Measurements from ENCODE around the gene ARHGAP28.

ARHGAP28 gene

DNA sequence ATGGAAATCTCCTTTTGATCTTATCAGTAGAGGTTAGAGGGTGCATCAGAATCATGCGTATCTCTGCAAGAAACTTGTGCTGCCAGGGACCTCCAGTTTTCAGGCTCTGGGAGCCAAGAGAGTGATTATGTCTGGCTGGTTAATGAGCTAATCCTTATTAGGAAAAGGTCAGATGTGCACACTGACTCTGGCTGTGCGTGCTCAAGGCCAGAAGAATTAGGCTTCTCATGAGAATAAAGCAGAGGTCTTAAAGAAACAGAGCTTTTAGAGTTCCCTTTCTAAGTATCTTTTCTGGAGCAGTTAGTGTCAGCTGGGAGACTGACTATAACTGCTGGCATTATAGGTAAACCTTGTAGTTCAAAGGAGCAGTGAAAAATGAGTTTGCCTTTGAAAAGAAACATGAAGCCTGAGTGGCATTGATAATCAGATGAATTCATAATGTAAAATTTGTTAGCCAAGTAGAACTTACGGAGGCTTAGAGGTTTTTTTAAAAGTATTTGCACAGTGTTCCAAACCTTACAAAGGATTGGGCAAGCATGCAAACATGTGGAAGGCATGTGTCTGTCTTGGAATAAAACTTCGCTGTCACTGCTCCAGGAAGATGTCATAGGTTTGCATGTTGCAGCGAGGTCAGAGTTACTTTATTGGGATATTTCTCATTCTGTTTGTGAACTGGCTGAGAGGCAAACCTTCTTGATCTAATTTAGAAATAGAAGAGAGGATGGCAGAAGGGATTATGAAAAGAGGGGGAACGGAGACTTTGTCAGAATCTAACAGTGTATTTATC is 151.7 kb downstream of the ARHGAP28 start:
- DNase-seq (ENCODE audit: extremely low read depth, insufficient read length) = no peak
- H3K4me3 ChIP-seq (replicated peaks; ENCODE audit: low read depth, low read length) = no peak overlapping the region
- H3K27me3 ChIP-seq (replicated peaks; ENCODE audit: control insufficient read depth, insufficient read depth, low read length) = no peaks in the 10 kb centered on the region

DNA sequence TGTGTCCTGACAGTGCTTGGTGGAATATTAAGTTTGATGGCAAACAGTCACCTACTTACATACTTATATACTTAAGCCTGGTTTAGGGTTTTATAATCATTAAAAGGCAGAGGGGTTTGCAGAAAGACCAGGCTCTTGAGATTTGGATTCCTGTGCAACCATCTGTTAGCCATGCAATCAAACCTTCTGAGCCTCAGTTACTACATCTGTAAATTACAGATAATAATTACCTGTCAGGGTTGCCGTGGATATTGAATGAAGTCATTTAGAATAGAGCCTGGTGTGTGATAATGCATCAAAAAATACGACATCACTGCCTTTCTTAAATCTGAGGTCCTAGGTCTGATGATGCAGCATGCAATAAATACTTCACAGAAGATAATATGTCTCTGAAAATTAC is 152.9 kb downstream of the ARHGAP28 start:
- TF ChIP-seq CTCF (IDR thresholded peaks at IDR 0.05; ENCODE audit: insufficient read depth, low read length, poor library complexity, severe bottlenecking) = no peak
- Histone ChIP-seq H3K27me3 (replicated peaks; ENCODE audit: control insufficient read depth, insufficient read depth, low read length) (no peaks in the 10 kb centered on the region), H3K4me3 (replicated peaks; ENCODE audit: low read depth, low read length) (no peak overlapping the region), H3K36me3 (ENCODE audit: control insufficient read depth, insufficient read depth, low read length) (no peaks in the 10 kb centered on the region)
- no peak for DNase-seq (ENCODE audit: extremely low read depth, insufficient read length)

More for the DNA sequence above, 151.7 kb downstream of the ARHGAP28 start:
- H3K36me3 ChIP-seq (ENCODE audit: control insufficient read depth, insufficient read depth, low read length) = no peaks in the 10 kb centered on the region
- TF ChIP-seq CTCF (IDR thresholded peaks at IDR 0.05; ENCODE audit: insufficient read depth, low read length, poor library complexity, severe bottlenecking) = no peak

DNA sequence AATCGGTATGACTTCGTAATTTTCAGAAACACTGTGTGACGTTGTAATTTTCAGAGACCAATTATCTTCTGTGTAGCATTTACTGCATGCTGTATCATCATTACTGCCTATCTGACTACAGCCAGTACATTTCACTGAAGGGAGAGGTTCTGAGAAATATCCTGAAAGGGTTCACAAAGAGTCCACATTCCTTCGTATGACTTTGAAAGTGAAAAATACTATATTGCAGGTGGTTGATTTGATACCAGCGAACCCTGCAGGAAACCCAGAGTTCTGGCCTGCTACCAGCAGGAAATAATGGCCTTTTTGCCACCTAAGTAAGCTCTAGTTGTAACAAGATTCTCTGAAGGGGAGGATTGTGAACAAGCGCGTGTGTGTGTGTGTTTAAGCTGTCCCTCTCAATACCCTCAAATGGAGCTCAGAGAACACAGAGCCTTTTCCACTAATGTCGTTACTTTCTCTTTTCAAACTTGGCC is 155.5 kb downstream of the ARHGAP28 start:
- no peak for TF ChIP-seq CTCF (IDR thresholded peaks at IDR 0.05; ENCODE audit: insufficient read depth, low read length, poor library complexity, severe bottlenecking)

GRCh38 chr18:6885992-6886796 is 156.7 kb downstream of the ARHGAP28 start:
- no peak for DNase-seq (ENCODE audit: extremely low read depth, insufficient read length)
- Histone ChIP-seq H3K36me3 (ENCODE audit: control insufficient read depth, insufficient read depth, low read length) (no peaks in the 10 kb centered on the region), H3K4me3 (replicated peaks; ENCODE audit: low read depth, low read length) (no peak overlapping the region), H3K27me3 (replicated peaks; ENCODE audit: control insufficient read depth, insufficient read depth, low read length) (no peaks in the 10 kb centered on the region)
- TF ChIP-seq CTCF (IDR thresholded peaks at IDR 0.05; ENCODE audit: insufficient read depth, low read length, poor library complexity, severe bottlenecking) = peak; percentile 58

More for the DNA sequence above, 155.5 kb downstream of the ARHGAP28 start:
- Histone ChIP-seq H3K4me3 (replicated peaks; ENCODE audit: low read depth, low read length) (no peak overlapping the region), H3K36me3 (ENCODE audit: control insufficient read depth, insufficient read depth, low read length) (no peaks in the 10 kb centered on the region), H3K27me3 (replicated peaks; ENCODE audit: control insufficient read depth, insufficient read depth, low read length) (no peaks in the 10 kb centered on the region)
- DNase-seq (ENCODE audit: extremely low read depth, insufficient read length) = no peak

- Histone ChIP-seq H3K36me3 (ENCODE audit: control insufficient read depth, insufficient read depth, low read length) (no peaks in the 10 kb centered on the region), H3K27me3 (replicated peaks; ENCODE audit: control insufficient read depth, insufficient read depth, low read length) (no peaks in the 10 kb centered on the region), H3K4me3 (replicated peaks; ENCODE audit: low read depth, low read length) (no peak overlapping the region)
- DNase-seq (ENCODE audit: extremely low read depth, insufficient read length) = no peak
- TF ChIP-seq CTCF (IDR thresholded peaks at IDR 0.05; ENCODE audit: insufficient read depth, low read length, poor library complexity, severe bottlenecking) = no peak
Measured at GRCh38 chr18:6886797-6887330, 157.3 kb downstream of the ARHGAP28 start.

Measured in GM06990 (cell line).